Endothelial cell (in vitro differentiated cells): ENCODE data around the gene HES7. TPM values are rescaled to one million over a fixed set of nuclear protein-coding genes. Genes with fewer than 3 reads are reported as not detected.

Experiments
- DNase-seq: peaks from one replicate; pipeline ENCODE4 v3.0.0; 2021; ENCODE audit warnings: low spot score
- H3K27ac Mint-ChIP-seq: one replicate; pipeline ENCODE4 v1.8.0; 2021; ENCODE audit warnings: mixed read lengths, inconsistent platforms; ENCODE audit not compliant: unreplicated experiment
- H3K27me3 Mint-ChIP-seq: one replicate; pipeline ENCODE4 v1.8.0; 2021; ENCODE audit warnings: mild to moderate bottlenecking, moderate library complexity, mixed read lengths, inconsistent platforms; ENCODE audit not compliant: unreplicated experiment
- H3K36me3 Mint-ChIP-seq: one replicate; pipeline ENCODE4 v1.8.0; 2021; ENCODE audit warnings: mild to moderate bottlenecking, low read depth, mixed read lengths, inconsistent platforms; ENCODE audit not compliant: unreplicated experiment
- H3K4me1 Mint-ChIP-seq: one replicate; pipeline ENCODE4 v1.8.0; 2021; ENCODE audit warnings: mild to moderate bottlenecking, mixed read lengths, inconsistent platforms; ENCODE audit not compliant: unreplicated experiment
- H3K4me3 Mint-ChIP-seq: one replicate; pipeline ENCODE4 v1.8.0; 2021; ENCODE audit warnings: mild to moderate bottlenecking, mixed read lengths, inconsistent platforms; ENCODE audit not compliant: unreplicated experiment
- H3K9me3 Mint-ChIP-seq: one replicate; pipeline ENCODE4 v1.8.0; 2021; ENCODE audit warnings: mixed read lengths, inconsistent platforms; ENCODE audit not compliant: unreplicated experiment
- total RNA-seq: library from RNA; stranded (reverse); fragmentation: NEBNext Ultra II Directional; extraction: Animal tissue kit (Norgen Biotek cat#: 25700); gene quantifications from one replicate; pipeline ENCODE4 v1.2.1, GENCODE V29; 2021; ENCODE audit not compliant: unreplicated experiment
- TF ChIP-seq, protein P1 (sequence below): fragments of 200-600 bp; sonication (generic); IDR thresholded peaks from one replicate; pipeline ENCODE4 v1.5.0; 2021; ENCODE audit warnings: antibody characterized with exemption; ENCODE audit not compliant: unreplicated experiment

The HES7 gene
- total RNA-seq, 1 donor from 2014 or later: 3.3 TPM

DNA sequence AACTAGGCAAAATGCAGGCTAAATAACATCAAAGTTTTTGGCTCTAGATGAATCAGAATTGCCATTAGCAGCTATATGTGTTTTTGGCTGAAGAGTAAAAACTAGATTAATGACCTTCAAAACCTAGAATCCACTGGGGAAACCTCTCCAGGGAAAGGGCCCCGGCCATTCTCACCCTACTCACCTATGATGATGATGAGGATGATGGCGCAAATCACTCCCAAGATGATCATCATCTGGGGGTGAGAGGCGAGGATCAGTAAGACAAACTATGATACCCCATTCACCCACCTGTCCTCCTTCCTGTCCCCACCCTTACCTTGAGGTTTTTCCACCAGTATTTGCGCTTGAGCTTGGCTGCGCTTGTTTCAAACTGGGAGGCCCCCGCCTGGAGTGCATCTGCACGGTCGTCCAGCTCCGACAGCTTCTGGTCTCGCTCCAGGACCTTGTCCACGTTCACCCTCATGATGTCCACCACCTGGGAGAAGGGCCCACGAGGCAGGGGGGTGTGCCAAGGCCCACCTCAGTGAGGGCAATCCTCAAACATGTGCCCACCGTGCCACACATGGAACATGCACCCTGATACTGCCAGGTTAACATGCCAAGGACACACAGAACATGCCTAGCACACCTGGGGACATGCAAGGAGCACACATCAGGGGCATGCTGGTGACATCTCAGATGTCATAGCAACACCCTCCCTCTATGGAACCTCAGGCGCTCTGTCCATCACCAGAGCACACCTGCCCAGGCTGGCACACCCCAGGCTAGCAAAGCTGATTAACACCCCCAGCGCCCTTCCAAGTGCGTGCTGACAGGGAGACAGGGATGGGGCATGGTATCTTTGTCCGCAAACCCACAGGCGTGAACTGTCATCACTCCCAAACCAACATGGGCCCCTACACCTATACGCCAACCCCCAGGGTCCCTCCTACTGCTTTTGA is 37.7 kb upstream of the HES7 start:
- peaks cover 41% of the 10 kb centered on the region for H3K4me1 Mint-ChIP-seq
- DNase-seq: no peak
- TF ChIP-seq, protein P1, sequence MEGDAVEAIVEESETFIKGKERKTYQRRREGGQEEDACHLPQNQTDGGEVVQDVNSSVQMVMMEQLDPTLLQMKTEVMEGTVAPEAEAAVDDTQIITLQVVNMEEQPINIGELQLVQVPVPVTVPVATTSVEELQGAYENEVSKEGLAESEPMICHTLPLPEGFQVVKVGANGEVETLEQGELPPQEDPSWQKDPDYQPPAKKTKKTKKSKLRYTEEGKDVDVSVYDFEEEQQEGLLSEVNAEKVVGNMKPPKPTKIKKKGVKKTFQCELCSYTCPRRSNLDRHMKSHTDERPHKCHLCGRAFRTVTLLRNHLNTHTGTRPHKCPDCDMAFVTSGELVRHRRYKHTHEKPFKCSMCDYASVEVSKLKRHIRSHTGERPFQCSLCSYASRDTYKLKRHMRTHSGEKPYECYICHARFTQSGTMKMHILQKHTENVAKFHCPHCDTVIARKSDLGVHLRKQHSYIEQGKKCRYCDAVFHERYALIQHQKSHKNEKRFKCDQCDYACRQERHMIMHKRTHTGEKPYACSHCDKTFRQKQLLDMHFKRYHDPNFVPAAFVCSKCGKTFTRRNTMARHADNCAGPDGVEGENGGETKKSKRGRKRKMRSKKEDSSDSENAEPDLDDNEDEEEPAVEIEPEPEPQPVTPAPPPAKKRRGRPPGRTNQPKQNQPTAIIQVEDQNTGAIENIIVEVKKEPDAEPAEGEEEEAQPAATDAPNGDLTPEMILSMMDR: no peak

DNA sequence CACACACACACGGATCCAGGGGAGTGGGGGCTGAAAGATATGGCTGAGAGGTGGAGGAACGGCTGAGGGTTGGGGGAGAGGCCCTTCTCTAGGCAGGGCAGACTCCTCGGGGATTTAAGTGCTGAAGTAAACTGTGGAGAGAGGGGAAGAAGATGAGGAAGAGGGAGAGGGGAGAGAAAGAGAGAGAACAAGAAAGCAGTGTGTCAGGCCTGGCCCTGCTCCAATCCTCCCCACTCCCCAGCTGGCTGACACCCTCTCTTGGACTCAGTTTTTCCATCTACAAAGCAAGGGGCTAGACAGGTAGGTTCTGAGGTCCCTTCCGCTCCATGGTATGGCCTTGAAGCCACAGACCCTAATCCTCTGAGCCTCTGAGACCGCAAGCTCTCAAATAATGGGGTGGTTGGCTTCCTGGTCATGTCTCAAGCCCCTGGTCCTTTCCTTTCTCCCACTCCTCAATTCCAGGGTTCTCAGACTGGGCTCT is 36.9 kb upstream of the HES7 start:
- peak overlapping the region; percentile 91 for H3K4me3 Mint-ChIP-seq
- TF ChIP-seq, protein P1: no peak
- peaks cover 41% of the 10 kb centered on the region for H3K4me1 Mint-ChIP-seq
- peaks cover 14% of the 10 kb centered on the region for H3K36me3 Mint-ChIP-seq
- peaks cover 11% of the 10 kb centered on the region for H3K27me3 Mint-ChIP-seq
- H3K27ac Mint-ChIP-seq: peak overlapping the region; percentile 87
- no peaks in the 10 kb centered on the region for H3K9me3 Mint-ChIP-seq
- no peak for DNase-seq

More for the DNA sequence above, 37.7 kb upstream of the HES7 start:
- Mint-ChIP-seq H3K4me3 (peak overlapping the region; percentile 91), H3K36me3 (peaks cover 14% of the 10 kb centered on the region), H3K27me3 (peaks cover 13% of the 10 kb centered on the region), H3K27ac (peak overlapping the region; percentile 67), H3K9me3 (no peaks in the 10 kb centered on the region)

DNA sequence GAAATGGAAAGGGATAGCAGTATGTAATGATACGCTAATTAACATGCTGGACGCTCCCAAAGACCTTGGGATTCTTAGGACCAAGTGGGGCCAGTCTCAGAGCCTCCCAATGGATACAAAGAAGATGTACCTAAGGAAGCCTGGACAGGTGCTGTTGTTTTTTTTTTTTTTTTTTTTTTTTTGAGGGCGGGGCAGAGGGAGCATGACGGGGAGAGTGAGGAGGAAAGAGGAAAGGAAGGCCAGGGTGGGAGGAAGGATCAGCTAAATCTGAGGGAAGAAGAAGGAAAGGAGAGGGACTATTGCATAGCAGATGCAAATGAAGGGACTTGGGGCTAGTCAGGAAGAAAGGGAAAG is 36.3 kb upstream of the HES7 start:
- peak overlapping the region; percentile 91 for H3K4me3 Mint-ChIP-seq
- TF ChIP-seq, protein P1: no peak
- peaks cover 11% of the 10 kb centered on the region for H3K27me3 Mint-ChIP-seq
- peaks cover 41% of the 10 kb centered on the region for H3K4me1 Mint-ChIP-seq
- no peaks in the 10 kb centered on the region for H3K9me3 Mint-ChIP-seq
- H3K36me3 Mint-ChIP-seq: peaks cover 14% of the 10 kb centered on the region
- peak overlapping the region; percentile 87 for H3K27ac Mint-ChIP-seq
- DNase-seq: no peak

DNA sequence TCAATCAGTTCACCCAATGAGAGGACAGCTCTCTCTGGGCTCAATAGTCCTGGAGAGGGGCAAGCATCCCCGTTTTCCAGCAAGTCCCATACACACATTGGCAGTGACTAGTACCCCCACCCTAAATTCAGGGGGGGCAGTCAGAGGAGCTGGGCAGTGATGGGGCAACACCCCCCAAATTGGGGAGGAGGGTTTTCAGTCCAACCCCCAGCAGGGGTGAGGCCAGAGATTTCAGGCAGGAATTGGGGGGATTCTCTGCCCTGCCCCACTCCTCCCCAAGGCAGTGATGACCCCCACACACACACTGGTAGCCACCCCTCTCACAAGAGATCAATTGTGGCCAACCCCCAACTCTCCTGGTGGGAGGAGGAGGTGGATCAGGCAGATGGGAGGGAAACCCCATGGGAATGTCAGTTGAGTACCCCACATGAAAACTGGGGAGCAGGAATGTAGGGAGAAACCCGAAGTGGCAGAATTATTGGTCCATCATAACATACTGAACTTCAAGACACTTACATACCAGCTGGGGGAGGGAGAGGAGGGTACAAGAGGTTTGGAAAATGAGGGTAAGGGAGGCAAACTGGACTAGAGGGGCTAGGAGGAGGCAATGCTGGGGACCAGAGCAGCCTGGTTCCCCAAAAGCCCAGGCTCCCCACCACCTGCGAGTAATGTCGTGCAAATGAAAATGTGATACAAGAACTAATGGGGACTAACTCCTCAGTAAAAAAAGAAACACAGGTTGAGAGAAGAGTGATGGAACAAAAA is 35.7 kb upstream of the HES7 start:
- peaks cover 10% of the 10 kb centered on the region for H3K27me3 Mint-ChIP-seq
- peaks cover 40% of the 10 kb centered on the region for H3K4me1 Mint-ChIP-seq
- H3K27ac Mint-ChIP-seq: peak overlapping the region; percentile 70
- DNase-seq: no peak
- TF ChIP-seq, protein P1: no peak
- H3K4me3 Mint-ChIP-seq: peak overlapping the region; percentile 74
- H3K36me3 Mint-ChIP-seq: peaks cover 14% of the 10 kb centered on the region
- H3K9me3 Mint-ChIP-seq: no peaks in the 10 kb centered on the region
